ENCODE data around the gene CRLF2.
"Not testable (repeated sequence)": the region's sequence is repeated elsewhere in the genome, so short reads cannot be mapped to it uniquely, and the experiment has no call there.

CRLF2 gene

GRCh38 chrX:1212532-1212931, at the start of gene CRLF2:
Gene CRLF2 (minus strand): TSS chrX:1212649. CDS start chrX:1212634, 15 bp downstream.
- no peak for DNase-seq

GRCh38 chrX:1261771-1262170, 49.3 kb upstream of the CRLF2 start:
- DNase-seq = not testable (repeated sequence)

- DNase-seq = no peak
Observed at GRCh38 chrX:1261285-1261684, 48.8 kb upstream of the CRLF2 start.

GRCh38 chrX:1252861-1253260, 40.4 kb upstream of the CRLF2 start:
- no peak for DNase-seq

- DNase-seq = no peak
Observed at GRCh38 chrX:1249101-1249887, 36.8 kb upstream of the CRLF2 start.

- DNase-seq = no peak
Observed at GRCh38 chrX:1248331-1249061, 36.0 kb upstream of the CRLF2 start.

GRCh38 chrX:1246816-1247215, 34.4 kb upstream of the CRLF2 start:
- peak; percentile 28 for DNase-seq

GRCh38 chrX:1244164-1245076, 32.0 kb upstream of the CRLF2 start:
- no peak for DNase-seq

- DNase-seq = peak; percentile 6
Observed at GRCh38 chrX:1242891-1243402, 30.5 kb upstream of the CRLF2 start.

GRCh38 chrX:1240551-1240950, 28.1 kb upstream of the CRLF2 start:
- DNase-seq = not testable (repeated sequence)

- no peak for DNase-seq
Observed at GRCh38 chrX:1239681-1240142, 27.3 kb upstream of the CRLF2 start.

GRCh38 chrX:1231850-1232465, 19.5 kb upstream of the CRLF2 start:
- no peak for DNase-seq

GRCh38 chrX:1228101-1228500, 15.7 kb upstream of the CRLF2 start:
- DNase-seq = not testable (repeated sequence)

GRCh38 chrX:1226249-1226648, 13.8 kb upstream of the CRLF2 start:
- no peak for DNase-seq

GRCh38 chrX:1224954-1225353, 12.5 kb upstream of the CRLF2 start:
- DNase-seq = no peak

GRCh38 chrX:1223242-1223600, 10.8 kb upstream of the CRLF2 start:
- no peak for DNase-seq

- no peak for DNase-seq
Observed at GRCh38 chrX:1222531-1223241, 10.2 kb upstream of the CRLF2 start.

GRCh38 chrX:1221296-1221845, 8.9 kb upstream of the CRLF2 start:
- DNase-seq = no peak

GRCh38 chrX:1218286-1218685, 5.8 kb upstream of the CRLF2 start:
- no peak for DNase-seq

GRCh38 chrX:1215123-1215823, 2.8 kb upstream of the CRLF2 start:
- no peak for DNase-seq

GRCh38 chrX:1213971-1214370, 1.5 kb upstream of the CRLF2 start:
- no peak for DNase-seq
